H1 (cell line): ENCODE results near the gene GLS2. TPM values are rescaled to one million over a fixed set of nuclear protein-coding genes. Genes with fewer than 3 reads are reported as not detected.

Experiments used
- CTCF ChIA-PET: fragments of 300-600 bp; sonication (Branson Sonifier 250); formaldehyde crosslinking; loops from one replicate; lab custom pipeline; 2021; ENCODE audit not compliant: partially characterized antibody; lab: Charles Lee
- POLR2A ChIA-PET: fragments of 300-600 bp; sonication (Branson Sonifier 250); formaldehyde crosslinking; loops from one replicate; lab custom pipeline; 2021; ENCODE audit warnings: inconsistent platforms; ENCODE audit not compliant: partially characterized antibody; lab: Charles Lee
- DNase-seq, 2 experiments: peaks; one replicate each; pipeline versions ENCODE4 v3.0.0 to v3.0.0-alpha.2; 2010 to 2022; ENCODE audit warnings: low spot score in 2 of 2, low read depth in 1 of 2, mixed read lengths in 1 of 2
- FAIRE-seq: peaks from 2 replicates; lab custom pipeline; 2011; peaks lifted over from hg19 to GRCh38; lab: Jason Lieb, UNC
- H2AFZ ChIP-seq: 2 replicates; pipeline ENCODE4 v1.8.1; 2012; ENCODE audit warnings: low read length, inconsistent platforms
- H2AK5ac ChIP-seq: 2 replicates; pipeline ENCODE4 v1.6.1; 2013; ENCODE audit warnings: low read depth, low read length
- H2BK120ac ChIP-seq: replicated peaks from 2 replicates; pipeline ENCODE3; 2013; ENCODE audit warnings: low read depth, low read length, inconsistent platforms
- H2BK12ac ChIP-seq: 2 replicates; pipeline ENCODE4 v1.6.1; 2013; ENCODE audit warnings: low read depth, low read length
- H2BK15ac ChIP-seq: 2 replicates; pipeline ENCODE4 v1.6.1; 2013; ENCODE audit warnings: low read length
- H2BK20ac ChIP-seq: 2 replicates; pipeline ENCODE4 v1.6.1; 2013; ENCODE audit warnings: low read length
- H2BK5ac ChIP-seq: 2 replicates; pipeline ENCODE4 v1.6.1; 2013; ENCODE audit warnings: low read depth, low read length
- H3K14ac ChIP-seq: 2 replicates; pipeline ENCODE4 v1.6.1; 2013; ENCODE audit warnings: inconsistent platforms; ENCODE audit not compliant: insufficient read length
- H3K18ac ChIP-seq: 2 replicates; pipeline ENCODE4 v1.6.1; 2013; ENCODE audit warnings: low read length; ENCODE audit errors: extremely low read depth
- H3K23ac ChIP-seq: 2 replicates; pipeline ENCODE4 v1.6.1; 2013; ENCODE audit warnings: inconsistent platforms; ENCODE audit not compliant: insufficient read length
- H3K23me2 ChIP-seq: 2 replicates; pipeline ENCODE4 v1.6.1; 2013; ENCODE audit warnings: low read depth, low read length
- H3K27ac ChIP-seq: 2 replicates; pipeline ENCODE4 v1.6.1; 2011; ENCODE audit warnings: low read depth, low read length, inconsistent platforms
- H3K27me3 ChIP-seq, 4 experiments: replicated peaks in 1 of 4; 1 replicate in 1 of 4; 2 replicates in 3 of 4; pipeline versions ENCODE4 v1.6.1 to v1.8.1; 2011 to 2013; ENCODE audit warnings: low read length in 3 of 4, mild to moderate bottlenecking in 3 of 4, inconsistent platforms in 2 of 4, mixed read lengths in 2 of 4, moderate library complexity in 1 of 4; ENCODE audit not compliant: control insufficient read depth in 3 of 4, insufficient read depth in 3 of 4; ENCODE audit errors: extremely low read depth in 1 of 4
- H3K36me3 ChIP-seq, 4 experiments: 2 replicates each; pipeline versions ENCODE4 v1.6.1 to v1.8.1; 2011 to 2013; ENCODE audit warnings: mild to moderate bottlenecking in 4 of 4, low read length in 3 of 4, moderate library complexity in 2 of 4, control low read depth in 1 of 4, inconsistent platforms in 1 of 4; ENCODE audit not compliant: insufficient read depth in 4 of 4, control insufficient read depth in 2 of 4
- H3K4ac ChIP-seq: replicated peaks from 2 replicates; pipeline ENCODE3; 2013; ENCODE audit warnings: low read length, low read depth, mixed read lengths, inconsistent platforms; ENCODE audit not compliant: insufficient read length
- H3K4me1 ChIP-seq, 4 experiments: replicated peaks in 1 of 4; 1 replicate in 1 of 4; 2 replicates in 3 of 4; pipeline versions ENCODE4 v1.6.1 to v1.8.1; 2011 to 2013; ENCODE audit warnings: low read length in 3 of 4, inconsistent platforms in 2 of 4, mixed read lengths in 1 of 4; ENCODE audit not compliant: insufficient read depth in 4 of 4, control insufficient read depth in 3 of 4
- H3K4me2 ChIP-seq, 2 experiments: 2 replicates each; pipeline versions ENCODE4 v1.6.1 to v1.8.1; 2011 to 2013; ENCODE audit warnings: low read depth in 2 of 2, low read length in 2 of 2, control low read depth in 1 of 2, inconsistent platforms in 1 of 2, mild to moderate bottlenecking in 1 of 2; ENCODE audit not compliant: insufficient read depth in 1 of 2
- H3K4me3 ChIP-seq, 4 experiments: fragments of 200-600, 300-600 bp in 1 of 4; sonication (generic), shearing (Covaris generic), sonication (Bioruptor Twin) in 1 of 4; 2 replicates each; pipeline versions ENCODE4 v1.5.1 to v1.8.1; 2011 to 2016; ENCODE audit warnings: low read length in 4 of 4, low read depth in 3 of 4, control low read depth in 2 of 4, inconsistent platforms in 2 of 4, mild to moderate bottlenecking in 2 of 4, mixed read lengths in 1 of 4, moderate library complexity in 1 of 4; ENCODE audit not compliant: insufficient read depth in 2 of 4; ENCODE audit errors: extremely low read depth in 1 of 4
- H3K56ac ChIP-seq: replicated peaks from 2 replicates; pipeline ENCODE3; 2013; ENCODE audit warnings: low read depth, mild to moderate bottlenecking, mixed read lengths, low read length, inconsistent platforms; ENCODE audit not compliant: insufficient read length
- H3K79me1 ChIP-seq: 2 replicates; pipeline ENCODE4 v1.6.1; 2013; ENCODE audit warnings: low read depth, low read length, control low read depth
- H3K79me2 ChIP-seq, 2 experiments: 2 replicates each; pipeline versions ENCODE4 v1.6.1 to v1.8.1; 2012 to 2013; ENCODE audit warnings: low read length in 2 of 2, mild to moderate bottlenecking in 2 of 2, inconsistent platforms in 1 of 2; ENCODE audit not compliant: insufficient read depth in 2 of 2, control insufficient read depth in 1 of 2
- H3K9ac ChIP-seq, 4 experiments: replicated peaks in 1 of 4; 1 replicate in 1 of 4; 2 replicates in 3 of 4; pipeline versions ENCODE4 v1.6.1 to v1.8.1; 2011 to 2013; ENCODE audit warnings: low read depth in 3 of 4, low read length in 3 of 4, control low read depth in 2 of 4, mild to moderate bottlenecking in 2 of 4, moderate library complexity in 2 of 4, inconsistent platforms in 1 of 4; ENCODE audit errors: extremely low read depth in 1 of 4
- H3K9me3 ChIP-seq, 2 experiments: 2 replicates each; pipeline versions ENCODE4 v1.6.1 to v1.8.1; 2012 to 2013; ENCODE audit warnings: mild to moderate bottlenecking in 2 of 2, moderate library complexity in 2 of 2, control low read depth in 1 of 2, inconsistent platforms in 1 of 2, low read depth in 1 of 2, low read length in 1 of 2, mixed read lengths in 1 of 2; ENCODE audit not compliant: insufficient read depth in 2 of 2
- H4K20me1 ChIP-seq, 2 experiments: replicated peaks in 1 of 2; 2 replicates each; pipeline versions ENCODE3 to v1.8.1; 2011 to 2013; ENCODE audit warnings: inconsistent platforms in 2 of 2, low read length in 2 of 2, mild to moderate bottlenecking in 1 of 2; ENCODE audit not compliant: insufficient read depth in 2 of 2, control insufficient read depth in 1 of 2
- H4K5ac ChIP-seq: 2 replicates; pipeline ENCODE4 v1.6.1; 2013; ENCODE audit warnings: low read length, low read depth, mixed read lengths, inconsistent platforms; ENCODE audit not compliant: insufficient read length
- H4K8ac ChIP-seq: 2 replicates; pipeline ENCODE4 v1.8.0; 2013; ENCODE audit warnings: mild to moderate bottlenecking, moderate library complexity, low read length, inconsistent platforms; ENCODE audit not compliant: insufficient read depth; ENCODE audit errors: extremely low read depth
- H4K91ac ChIP-seq: replicated peaks from 2 replicates; pipeline ENCODE3; 2013; ENCODE audit warnings: low read length, mixed read lengths, inconsistent platforms; ENCODE audit not compliant: insufficient read length
- CEBPB ChIP-seq: IDR thresholded peaks from 2 replicates; pipeline ENCODE4 v1.6.1; 2012; ENCODE audit warnings: low read depth, low read length
- GTF2F1 ChIP-seq: IDR thresholded peaks from 2 replicates; pipeline ENCODE4 v1.6.1; 2012; ENCODE audit warnings: low read depth, low read length, improper control_type of control experiment, borderline replicate concordance
- HDAC2 ChIP-seq, 2 experiments: fragments of 300-600 bp in 1 of 2; sonication (generic) in 1 of 2; IDR thresholded peaks; 2 replicates each; pipeline ENCODE4 v1.6.1; 2011 to 2012; ENCODE audit warnings: low read depth in 2 of 2, low read length in 2 of 2, mild to moderate bottlenecking in 2 of 2, moderate library complexity in 2 of 2, borderline replicate concordance in 1 of 2, inconsistent platforms in 1 of 2
- HDAC6 ChIP-seq: IDR thresholded peaks from one replicate; pipeline ENCODE4 v1.7.1; 2012; ENCODE audit warnings: low read depth, mild to moderate bottlenecking, inconsistent platforms, low read length, moderate library complexity
- PHF8 ChIP-seq: fragments of 200-600 bp; sonication (generic); conservative IDR thresholded peaks from 2 replicates; pipeline ENCODE4 v1.7.1; 2012; ENCODE audit warnings: low read depth, mild to moderate bottlenecking, inconsistent platforms, low read length, moderate library complexity
- RNF2 ChIP-seq: fragments of 200-900, 300-1000 bp; sonication (generic); IDR thresholded peaks from 2 replicates; pipeline ENCODE4 v1.7.1; 2016; ENCODE audit warnings: borderline replicate concordance, low read depth, mild to moderate bottlenecking, antibody characterized with exemption, low read length; ENCODE audit not compliant: poor library complexity, severe bottlenecking; ENCODE audit errors: missing control alignments
- SIRT6 ChIP-seq: IDR thresholded peaks from one replicate; pipeline ENCODE4 v1.7.1; 2012; ENCODE audit warnings: low read length, inconsistent platforms
- SP1 ChIP-seq: IDR thresholded peaks from 2 replicates; pipeline ENCODE4 v1.6.1; 2011; ENCODE audit warnings: low read depth, low read length
- SP2 ChIP-seq: IDR thresholded peaks from 2 replicates; pipeline ENCODE4 v1.6.1; 2012; ENCODE audit warnings: mild to moderate bottlenecking, low read length, inconsistent platforms
- SRF ChIP-seq: IDR thresholded peaks from 2 replicates; pipeline ENCODE4 v1.6.1; 2011; ENCODE audit warnings: mild to moderate bottlenecking, low read depth, low read length, moderate library complexity
- TAF7 ChIP-seq: optimal IDR thresholded peaks from 2 replicates; pipeline ENCODE3; 2011; ENCODE audit warnings: low read depth, mild to moderate bottlenecking, inconsistent platforms, low read length, moderate library complexity, borderline replicate concordance
- USF2 ChIP-seq: IDR thresholded peaks from 2 replicates; pipeline ENCODE4 v1.6.1; 2011; ENCODE audit warnings: low read length, improper control_type of control experiment
- ZNF274 ChIP-seq: IDR thresholded peaks from 2 replicates; pipeline ENCODE4 v1.7.0; 2012; ENCODE audit warnings: low read length, borderline replicate concordance; ENCODE audit errors: extremely low read depth
- whole genome bisulfite sequencing, 2 experiments: shearing (Covaris generic) in 1 of 2; methylation state at CpG; one replicate each; pipeline versions ENCODE4 v1.1.6 to v1.1.7; 2013 to 2015; ENCODE audit warnings: low lambda C conversion rate in 2 of 2, mixed read lengths in 2 of 2, inconsistent platforms in 1 of 2, low coverage in 1 of 2, missing lambda C conversion rate in 1 of 2; ENCODE audit not compliant: insufficient replicate concordance in 2 of 2, insufficient coverage in 1 of 2, insufficient read length in 1 of 2; ENCODE audit errors: extremely low coverage in 1 of 2, missing lambda C conversion rate in 1 of 2; 5-methylcytosine and 5-hydroxymethylcytosine counted together
- polyA plus RNA-seq, 7 experiments: library from polyadenylated mRNA; depleted of rRNA in 3 of 7; stranded (reverse) in 5 of 7; unstranded in 2 of 7; fragments of >200 nt in 5 of 7; fragments of 200-250 nt in 2 of 7; gene quantifications; 1 replicate in 5 of 7; 2 replicates in 1 of 7; 4 replicates in 1 of 7; pipeline versions ENCODE4 v1.2.1 to v1.2.3, GENCODE V29; 2011 to 2013; ENCODE audit warnings: missing spikeins in 2 of 7, mixed read lengths in 2 of 7
- total RNA-seq: library from RNA; stranded (reverse); fragmentation: NEBNext Ultra II Directional; extraction: Animal tissue kit (Norgen Biotek cat#: 25700); gene quantifications from 2 replicates; pipeline ENCODE4 v1.2.1, GENCODE V29; 2021

GLS2 gene
- total and polyA plus RNA-seq, 2 of the 8 experiments (the other 6 are each of a cell fraction or from before 2014, with no cell fraction given), result 14.5 to 20.1 TPM

GRCh38 chr12:56518570-56518969 is 30.6 kb upstream of the GLS2 start:
- Histone ChIP-seq H3K79me1 (no peaks in the 10 kb centered on the region), H2BK15ac (no peak overlapping the region), H3K27ac (no peak overlapping the region), H3K9ac (no peak overlapping the region), H3K36me3 (no peaks in the 10 kb centered on the region), H3K18ac (no peak overlapping the region), H3K23ac (no peak overlapping the region), H3K23me2 (peaks cover 5% of the 10 kb centered on the region; the same call in 1 of the 2 replicates), H3K14ac (no peak overlapping the region), H3K9me3 (no peaks in the 10 kb centered on the region), H2BK5ac (no peak overlapping the region), H3K27me3 (no peaks in the 10 kb centered on the region), H4K8ac (no peak overlapping the region), H2BK12ac (no peak overlapping the region), H4K91ac (no peak overlapping the region), H2AFZ (0 out of 2 replicates have a peak overlapping the region, but pooled peaks have one; percentile 0), H4K20me1 (no peaks in the 10 kb centered on the region), H3K4me3 (no peak overlapping the region), H2BK120ac (no peak overlapping the region), H3K4me2 (no peak overlapping the region), H3K4ac (no peak overlapping the region), H2BK20ac (no peak overlapping the region), H3K79me2 (peaks cover 0 to 6% of the 10 kb centered on the region in 2 experiments; a peak in 2 of 4 replicates), H4K5ac (no peak overlapping the region), H2AK5ac (no peak overlapping the region), H3K4me1 (peaks cover 0 to 2% (median under 1%) of the 10 kb centered on the region in 4 experiments; a peak in 4 of 7 replicates), H3K56ac (no peak overlapping the region)
- DNase-seq (no peak), FAIRE-seq (no peak)
- no peak for TF ChIP-seq PHF8
- no peak for TF ChIP-seq SRF
- no peak for TF ChIP-seq ZNF274
- TF ChIP-seq GTF2F1, result no peak
- TF ChIP-seq SP2, result no peak
- TF ChIP-seq HDAC2 (IDR thresholded peaks at IDR 0.05; ENCODE audit: borderline replicate concordance in 1 of 2, low read depth in 2 of 2, low read length in 2 of 2), result no peak
- TF ChIP-seq CEBPB, result no peak
- no peak for TF ChIP-seq USF2
- no peak for TF ChIP-seq TAF7
- TF ChIP-seq RNF2, result no peak
- TF ChIP-seq SP1, result no peak
- no peak for TF ChIP-seq SIRT6
- TF ChIP-seq HDAC6, result no peak
- 87% methylated on average over 2 of the region's 2 CpGs; no CpG with 5 or more reads in 1 of the 2 experiments for WGBS, 2 experiments
- ChIA-PET POLR2A (no interaction called here), CTCF (interaction anchor here (0.6 to 16.9 kb wide), 6 partner anchors 8 to 937 kb away, joined by 3 to 279 read pairs (median 4); no protein-coding TSS in a partner anchor)
